HG02943 (cell line): ENCODE measurements around the gene UBFD1.
"Not testable (repeated sequence)": the region's sequence is repeated elsewhere in the genome, so short reads cannot be mapped to it uniquely, and the experiment has no call there.

ENCODE experiments used
- ATAC-seq: cut with Tn5 transposase; IDR thresholded peaks from one replicate; pipeline ENCODE4 v1.9.1; 2021; ENCODE audit warnings: mild to moderate bottlenecking, low read depth, moderate library complexity; ENCODE audit not compliant: unreplicated experiment

Gene UBFD1

DNA sequence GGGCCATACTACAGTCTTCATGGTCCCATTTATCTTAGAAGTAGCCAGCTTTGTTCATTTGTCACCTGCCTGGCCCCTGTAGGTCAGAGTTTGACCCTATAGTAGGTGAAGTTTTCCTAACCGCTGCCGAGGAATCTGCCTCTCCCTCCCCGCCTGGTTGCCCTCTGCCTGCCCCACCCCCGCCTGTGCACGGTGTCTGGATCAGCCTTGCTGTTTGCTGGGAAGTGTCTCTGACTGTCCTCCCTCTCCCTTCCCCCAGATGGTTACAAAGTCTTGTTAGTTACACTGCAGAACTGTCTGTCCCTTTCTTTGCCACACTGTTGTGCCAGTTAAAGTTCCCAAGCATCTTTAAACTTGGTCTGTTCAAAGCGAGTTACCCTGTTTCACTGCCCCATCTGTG lies 5.7 kb downstream of the UBFD1 start:
- no peak for ATAC-seq

DNA sequence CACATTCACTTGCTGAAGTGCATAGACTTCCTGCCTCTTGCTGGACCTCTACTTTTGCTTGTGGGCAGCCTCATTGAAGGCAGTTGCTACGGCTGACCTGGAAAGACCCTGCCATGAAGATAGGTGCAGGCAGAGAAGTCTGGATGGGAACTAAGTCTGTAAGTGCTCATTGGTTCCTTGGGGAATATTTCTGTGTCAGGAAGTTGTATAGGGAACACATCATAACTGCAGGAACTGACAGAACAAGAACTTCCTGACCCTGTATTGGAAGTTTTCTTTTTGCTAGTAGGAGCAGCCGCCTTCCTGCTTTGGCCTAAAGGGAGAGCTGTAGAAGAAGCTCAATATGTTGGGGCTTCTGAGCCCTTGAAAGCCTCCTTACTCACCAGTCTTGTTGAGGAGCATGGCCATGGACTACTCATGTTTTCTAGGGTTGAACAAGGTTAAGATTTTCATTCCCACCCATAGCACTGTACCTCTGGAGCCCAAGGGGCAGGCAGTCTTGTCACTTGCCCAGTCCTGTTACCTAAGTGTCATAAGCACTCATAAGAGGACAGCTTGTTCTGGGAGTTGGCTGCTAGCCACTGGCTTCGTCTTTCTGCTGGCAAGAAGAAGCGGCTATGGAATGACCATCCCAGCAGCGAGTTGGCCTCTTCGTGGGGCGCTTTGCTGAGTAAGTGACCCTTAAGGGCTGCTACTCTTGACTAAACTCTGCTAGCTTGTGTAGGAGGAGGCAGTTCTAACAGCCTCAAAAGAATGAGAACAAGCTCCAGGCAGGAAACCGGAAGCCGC lies 7.2 kb downstream of the UBFD1 start:
- no peak for ATAC-seq

DNA sequence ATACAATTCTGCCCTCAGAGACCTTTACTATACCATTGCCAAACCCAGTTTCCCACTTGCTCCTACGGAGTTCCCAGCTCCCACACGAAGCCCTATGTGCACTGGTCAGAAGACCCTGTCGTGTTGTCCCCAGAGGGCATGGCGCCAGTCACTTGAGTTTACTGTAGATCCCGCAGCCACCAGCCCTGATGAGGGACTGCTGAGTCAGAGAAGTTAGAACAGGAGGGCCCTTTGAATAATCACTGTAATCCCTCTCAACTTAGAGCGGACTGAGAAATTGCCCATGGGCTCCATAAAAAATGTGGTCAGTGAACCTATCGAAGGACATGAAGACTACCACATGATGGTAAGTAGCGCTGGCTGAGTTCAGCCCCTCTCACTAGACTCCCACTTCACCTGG lies 9.2 kb downstream of the UBFD1 start:
- no peak for ATAC-seq

DNA sequence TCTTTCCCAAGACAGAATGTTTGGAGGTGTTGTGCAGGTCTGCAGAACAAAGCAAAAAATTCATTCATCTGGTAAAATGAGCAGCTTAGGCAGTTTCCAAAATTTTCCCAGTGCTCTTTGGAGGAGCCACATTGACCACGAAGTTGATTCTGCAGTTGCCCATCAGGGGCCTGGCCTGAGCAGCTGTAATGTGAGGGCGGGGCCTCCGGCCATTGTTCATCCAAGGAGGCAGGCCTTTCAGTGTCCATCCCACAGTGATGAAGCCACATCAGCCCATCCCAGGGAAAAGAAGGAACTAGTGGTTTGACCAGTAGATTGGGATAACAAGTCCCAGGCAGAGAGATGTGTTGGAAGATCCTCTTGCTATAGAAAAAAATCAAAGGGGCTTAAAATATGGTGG lies 10.1 kb downstream of the UBFD1 start:
- ATAC-seq = no peak

GRCh38 chr16:23570992-23571632 lies 13.6 kb downstream of the UBFD1 start:
- no peak for ATAC-seq

DNA sequence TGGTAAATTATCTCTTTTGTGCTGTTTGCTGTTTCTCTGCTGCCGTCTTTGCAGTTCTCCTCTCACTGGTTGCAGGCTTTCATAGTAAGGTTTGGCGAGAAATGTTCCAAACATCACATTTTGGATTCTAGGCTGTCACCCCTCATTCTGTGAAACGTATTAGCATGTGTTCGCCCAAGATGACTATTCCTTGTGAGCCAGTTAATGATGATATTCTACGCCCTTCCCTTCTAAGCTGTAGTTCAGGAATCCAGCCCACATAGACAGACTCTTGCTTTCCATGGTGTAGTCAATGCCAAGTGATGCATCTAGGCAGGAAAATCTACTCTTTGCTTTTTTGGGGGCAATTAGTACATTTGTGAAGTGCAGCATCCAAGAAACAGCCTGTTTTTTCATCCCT lies 14.4 kb downstream of the UBFD1 start:
- no peak for ATAC-seq

DNA sequence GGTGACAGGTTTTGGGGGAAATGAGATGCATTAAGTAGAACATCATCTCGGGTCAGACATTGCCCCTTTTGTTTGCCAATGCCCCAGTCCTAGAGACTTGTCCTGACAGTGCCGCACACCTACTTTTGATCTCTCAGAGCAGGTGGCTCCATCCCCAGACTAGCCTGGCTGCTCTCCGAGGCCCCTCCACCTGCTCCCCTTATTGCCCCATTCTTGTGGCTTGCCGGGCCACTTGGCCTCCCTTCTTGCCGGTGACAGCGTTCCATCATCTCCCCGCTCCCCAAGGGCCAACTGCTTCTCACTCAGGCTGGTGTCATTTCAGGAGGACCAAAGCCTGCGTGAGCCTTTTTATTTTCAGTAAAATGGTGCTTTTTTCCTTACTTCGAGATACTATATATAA lies 14.9 kb downstream of the UBFD1 start:
- no peak for ATAC-seq

DNA sequence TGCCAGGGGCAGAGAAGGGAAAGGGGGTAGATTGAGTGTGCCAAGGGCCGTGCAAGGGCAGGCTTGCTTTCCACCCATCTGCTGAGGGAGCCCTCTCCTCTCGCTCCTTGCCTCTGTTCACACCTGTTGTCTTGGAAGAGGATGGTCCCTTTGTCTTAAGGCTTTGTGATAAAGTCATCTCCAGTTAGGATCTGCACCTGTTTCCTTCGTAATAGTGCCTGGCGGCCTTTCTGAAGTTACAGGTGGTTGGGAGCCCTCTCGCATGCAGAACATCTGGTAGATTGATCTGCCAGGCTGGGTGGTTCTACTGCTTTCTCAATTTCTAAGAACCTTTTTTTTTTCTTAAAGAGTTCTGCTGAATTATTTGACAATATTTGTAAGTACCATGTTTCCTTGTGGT lies 16.3 kb downstream of the UBFD1 start:
- ATAC-seq = no peak

DNA sequence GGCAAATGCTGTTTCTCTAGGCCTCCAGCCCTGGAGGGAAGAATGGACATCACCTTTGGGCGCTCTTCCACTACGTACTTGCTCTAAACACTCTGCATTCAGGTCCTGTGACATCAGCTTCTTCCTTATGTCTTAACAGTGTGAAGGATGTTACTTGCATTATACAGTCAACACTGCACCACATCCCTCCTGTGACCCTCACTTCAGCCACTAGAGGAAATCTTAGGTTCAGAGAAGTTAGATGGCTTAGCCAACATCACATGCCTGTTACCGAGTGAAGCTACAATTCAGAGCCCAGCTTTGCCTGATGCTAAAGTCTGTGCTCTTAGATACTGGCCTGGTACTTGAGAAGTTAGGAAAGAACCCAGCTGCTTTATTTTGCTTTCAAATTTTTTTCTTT lies 18.3 kb downstream of the UBFD1 start:
- ATAC-seq = no peak

DNA sequence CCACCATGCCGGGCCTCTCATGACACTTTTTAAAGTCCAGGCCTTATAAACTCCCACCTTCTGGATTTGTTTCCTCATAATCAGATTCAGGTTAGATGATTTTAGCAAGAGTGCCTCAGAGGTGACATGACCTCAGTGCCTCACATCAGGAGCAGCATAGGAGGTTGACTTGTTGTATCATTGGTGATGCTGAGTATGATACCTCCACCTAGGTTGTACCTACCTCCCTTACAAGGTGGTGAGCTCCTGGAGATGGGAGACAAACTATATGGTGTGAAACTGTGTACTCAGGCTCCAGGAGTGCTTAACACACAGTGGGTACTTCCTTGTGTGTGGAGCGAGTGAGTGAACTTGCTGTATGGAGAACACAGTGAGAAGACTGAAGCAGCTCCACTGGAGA lies 20.0 kb downstream of the UBFD1 start:
- ATAC-seq = no peak

DNA sequence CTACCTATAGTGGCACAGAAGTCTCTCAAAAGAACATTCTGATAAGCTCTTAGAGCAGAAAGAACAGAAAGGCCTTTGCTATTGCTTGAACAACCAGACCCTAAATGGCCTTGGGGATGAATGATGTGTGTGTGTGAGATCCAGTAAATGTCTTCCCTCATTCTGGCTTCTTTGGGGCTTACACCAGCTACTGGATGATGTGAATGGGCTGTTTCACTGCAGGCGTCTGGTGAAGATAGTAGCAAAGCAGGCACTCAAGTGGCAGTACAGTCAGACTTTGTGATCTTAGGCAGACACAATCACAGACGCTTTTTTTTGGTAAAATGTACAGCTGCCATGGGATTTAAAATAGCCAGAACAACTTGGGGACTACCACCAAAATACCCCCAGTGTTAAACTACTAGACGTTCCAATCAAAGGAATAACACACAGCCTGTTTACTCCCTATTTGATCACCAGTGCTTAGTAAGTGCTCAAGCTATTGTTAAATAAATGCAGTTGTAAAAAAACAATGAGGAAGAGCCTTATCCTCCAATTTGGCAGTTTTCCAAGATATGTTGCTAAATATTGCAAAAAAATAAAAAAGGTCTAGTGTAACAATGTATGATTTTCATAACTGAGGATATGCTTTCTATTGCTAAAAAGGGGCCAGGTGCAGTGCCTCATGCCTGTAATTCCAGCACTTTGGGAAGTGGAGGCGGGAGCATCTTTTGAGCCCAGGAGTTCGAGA lies 20.7 kb downstream of the UBFD1 start:
- ATAC-seq = no peak

GRCh38 chr16:23579371-23579770 lies 21.8 kb downstream of the UBFD1 start:
- no peak for ATAC-seq

DNA sequence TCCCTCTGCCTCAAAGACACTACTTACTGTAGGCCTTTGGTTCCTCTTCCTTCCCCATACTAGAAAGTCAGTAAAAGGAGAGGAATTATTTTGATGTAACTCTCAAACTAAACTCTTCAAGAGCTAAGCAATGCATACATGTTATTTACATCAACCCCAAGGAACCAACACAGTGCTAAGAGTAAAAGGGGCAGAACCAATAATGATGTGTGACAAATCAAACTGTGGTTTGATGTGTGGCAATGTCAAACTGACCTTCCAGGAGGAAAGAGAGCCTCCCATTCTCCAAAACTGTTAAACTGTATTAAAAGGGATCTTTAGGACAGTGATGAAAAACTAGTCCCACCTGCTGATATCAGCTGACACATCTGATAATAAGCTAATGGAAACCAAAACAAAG lies 22.9 kb downstream of the UBFD1 start:
- no peak for ATAC-seq

DNA sequence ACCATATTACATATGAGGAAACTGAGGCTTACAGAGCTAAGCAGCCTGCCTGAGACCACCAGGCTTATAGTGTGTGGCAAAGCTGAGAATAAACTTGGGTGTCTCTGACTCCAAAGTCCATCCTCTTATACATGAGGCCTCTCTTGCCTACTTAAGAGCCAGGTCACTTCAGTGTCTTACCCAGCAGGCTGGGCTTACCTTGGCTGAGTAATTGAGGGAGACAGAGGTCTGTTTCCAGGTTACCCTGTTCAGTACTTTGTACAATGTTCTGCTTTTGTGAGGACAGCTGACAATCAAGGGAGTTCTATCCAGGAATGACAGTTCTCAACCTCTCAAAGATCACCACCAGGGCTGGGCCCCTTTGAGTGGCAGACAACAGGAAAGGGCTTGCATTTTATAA lies 24.2 kb downstream of the UBFD1 start:
- ATAC-seq = no peak

GRCh38 chr16:23583271-23583670 lies 25.7 kb downstream of the UBFD1 start:
- not testable (repeated sequence) for ATAC-seq

DNA sequence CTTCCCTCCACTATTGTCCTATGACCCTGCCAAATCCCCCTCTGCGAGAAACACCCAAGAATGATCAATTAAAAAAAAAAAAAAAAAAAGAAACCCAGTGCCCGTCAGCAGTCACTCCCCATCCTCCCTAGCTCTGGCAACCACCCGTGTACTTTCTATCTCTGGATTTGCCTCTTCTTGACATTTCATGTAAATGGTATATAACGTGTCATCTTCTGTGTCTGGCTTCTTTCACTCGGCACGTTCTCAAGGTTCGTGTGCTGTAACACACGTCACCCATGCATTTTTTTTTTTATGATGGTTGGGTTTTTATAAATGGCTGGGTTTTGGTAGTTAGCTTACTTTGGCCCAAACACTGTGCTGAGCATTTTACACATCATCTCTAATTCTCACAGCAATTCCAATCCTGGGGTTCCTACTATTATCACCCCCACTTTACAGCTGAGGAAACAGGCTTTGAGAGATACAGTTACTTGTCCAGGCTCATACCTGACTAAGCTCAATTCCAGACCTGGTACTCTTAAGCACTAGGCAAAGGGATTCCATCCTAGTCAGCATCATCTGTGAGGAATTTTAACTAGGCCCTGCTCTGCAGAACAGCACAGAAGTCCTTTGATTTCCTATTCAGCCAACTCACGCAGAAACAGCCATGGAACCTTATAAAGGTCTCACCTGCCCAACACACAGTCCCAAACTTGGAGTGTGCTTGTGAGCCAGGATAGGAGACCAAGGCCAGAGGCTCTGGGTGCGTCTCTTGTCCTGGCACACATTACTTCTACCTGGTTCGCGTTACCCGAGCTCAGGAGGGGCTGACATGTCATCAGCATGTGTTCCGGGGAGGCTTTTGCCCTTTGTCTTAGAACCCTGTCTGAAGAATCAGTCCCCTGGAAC lies 26.9 kb downstream of the UBFD1 start:
- no peak for ATAC-seq

- ATAC-seq = no peak
Measured at GRCh38 chr16:23587726-23588125, 30.2 kb downstream of the UBFD1 start.

GRCh38 chr16:23590181-23590580 lies 32.7 kb downstream of the UBFD1 start:
- ATAC-seq = no peak

DNA sequence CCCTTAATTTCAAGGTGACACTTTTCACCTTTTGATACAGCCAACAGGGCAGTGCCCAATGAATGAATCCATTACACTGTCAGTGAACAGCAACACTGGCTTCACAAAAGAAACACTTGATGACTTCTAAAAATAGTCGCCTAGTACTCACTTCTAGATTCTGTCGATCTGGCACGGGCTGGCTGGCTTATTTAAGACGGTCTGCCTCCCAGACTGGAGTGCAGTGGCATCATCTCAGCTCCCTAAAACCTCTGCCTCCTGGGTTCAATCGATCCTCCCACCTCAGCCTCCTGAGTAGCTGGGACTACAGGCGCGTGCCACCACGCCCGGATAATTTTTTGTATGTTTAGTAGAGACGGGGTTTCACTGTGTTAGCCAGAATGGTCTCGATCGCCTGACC lies 36.7 kb downstream of the UBFD1 start:
- no peak for ATAC-seq

DNA sequence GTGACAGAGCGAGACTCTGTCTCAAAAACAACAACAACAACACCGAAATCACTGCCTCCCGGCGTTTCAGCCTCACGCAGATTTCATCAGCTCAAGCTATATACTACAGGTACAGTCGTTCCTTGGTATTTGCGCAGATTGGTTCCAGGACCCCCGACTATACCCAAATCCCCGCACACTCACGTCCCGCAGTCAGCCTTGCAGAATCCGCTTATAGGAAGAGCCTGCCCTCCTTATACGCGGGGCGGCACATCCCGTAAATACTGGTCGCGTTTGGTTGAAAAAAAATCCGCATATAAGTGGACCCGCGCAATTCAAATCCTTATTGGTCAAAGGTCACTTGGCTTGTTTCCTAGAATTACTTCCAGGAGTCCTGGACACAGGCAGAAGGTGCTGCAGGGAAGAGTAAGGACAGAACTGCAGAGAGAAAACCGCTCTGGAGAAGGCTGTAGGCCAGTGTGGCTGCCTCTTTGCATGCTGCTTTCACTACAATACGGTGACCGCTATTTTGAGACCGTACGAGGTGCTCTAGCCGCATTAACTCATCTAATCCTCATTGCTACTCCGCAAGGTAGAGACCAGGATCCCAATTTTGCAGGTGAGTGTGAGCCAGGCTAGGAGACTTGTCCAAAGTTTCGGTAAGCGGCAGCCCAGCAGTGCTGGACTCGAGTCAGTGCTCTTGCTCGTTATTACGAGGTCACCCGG lies 37.9 kb downstream of the UBFD1 start:
- no peak for ATAC-seq
